HepG2 (cell line): ENCODE results near the gene GPATCH4. TPM values are rescaled to one million over a fixed set of nuclear protein-coding genes. Genes with fewer than 3 reads are reported as not detected.

Experiments used
- ATAC-seq: fragments of 200-7000 bp; cut with Tn5 transposase; 3 replicates; pipeline ENCODE4 v1.9.1; 2020; ENCODE audit warnings: mild to moderate bottlenecking, moderate library complexity
- BruUV-seq: library from RNA; stranded (reverse); fragments of 400-500 nt; replicated peaks from 2 replicates; lab custom pipeline; 2021; lab: Mats Ljungman, UMichigan
- CTCF ChIA-PET: fragments of 300-600 bp; formaldehyde crosslinking; extraction: SDS; loops from one replicate; lab custom pipeline; 2021; ENCODE audit warnings: low total read pairs, inconsistent platforms, low intra/inter-chr PET ratio; lab: Yijun Ruan, JAX
- POLR2A ChIA-PET: fragments of 350-600 bp; sonication (Branson Sonifier 250); formaldehyde crosslinking; loops from one replicate; lab custom pipeline; 2020; ENCODE audit warnings: antibody characterized with exemption, inconsistent platforms; lab: Yijun Ruan, JAX
- DNase-seq: peaks from one replicate; pipeline ENCODE4 v3.0.0-alpha.2; 2015; ENCODE audit warnings: low spot score
- FAIRE-seq: peaks from 3 replicates; lab custom pipeline; 2011; peaks lifted over from hg19 to GRCh38; lab: Jason Lieb, UNC
- H2AFZ ChIP-seq: one replicate; pipeline ENCODE4 v1.6.1; 2011; ENCODE audit warnings: low read length, inconsistent platforms
- H3K27ac ChIP-seq: fragments of 300-600 bp; 3 replicates; pipeline ENCODE4 v1.8.0; 2011; ENCODE audit warnings: mixed run types, mild to moderate bottlenecking, mixed read lengths, low read length, inconsistent platforms; ENCODE audit not compliant: insufficient read depth; ENCODE audit errors: extremely low read length
- H3K27me3 ChIP-seq, 2 experiments: fragments of 200-600 bp in 1 of 2; 2 replicates in 1 of 2; 3 replicates in 1 of 2; pipeline versions ENCODE4 v1.6.0 to v1.8.0; 2011; ENCODE audit warnings: low read length in 2 of 2, mild to moderate bottlenecking in 2 of 2, moderate library complexity in 2 of 2, inconsistent platforms in 1 of 2; ENCODE audit not compliant: insufficient read depth in 2 of 2, control insufficient read depth in 1 of 2
- H3K36me3 ChIP-seq, 2 experiments: fragments of 200-600 bp in 1 of 2; replicated peaks in 1 of 2; 2 replicates in 1 of 2; 3 replicates in 1 of 2; pipeline versions ENCODE4 v1.5.1 to v1.8.0; 2011; ENCODE audit warnings: low read length in 2 of 2, inconsistent platforms in 1 of 2; ENCODE audit not compliant: insufficient read depth in 2 of 2, control insufficient read depth in 1 of 2
- H3K4me1 ChIP-seq: 2 replicates; pipeline ENCODE4 v1.5.1; 2012; ENCODE audit warnings: low read length, inconsistent platforms; ENCODE audit not compliant: insufficient read depth
- H3K4me2 ChIP-seq: 2 replicates; pipeline ENCODE4 v1.6.0; 2011; ENCODE audit warnings: low read depth, low read length, inconsistent platforms
- H3K4me3 ChIP-seq, 3 experiments: fragments of 200-600 bp in 1 of 3; sonication (generic), shearing (Covaris generic) in 1 of 3; replicated peaks in 1 of 3; 2 replicates each; pipeline ENCODE4 v1.5.1; 2011 to 2016; ENCODE audit warnings: low read length in 3 of 3, inconsistent platforms in 2 of 3, low read depth in 2 of 3, mild to moderate bottlenecking in 2 of 3, control low read depth in 1 of 3, mixed read lengths in 1 of 3; ENCODE audit not compliant: insufficient read depth in 1 of 3
- H3K79me2 ChIP-seq: one replicate; pipeline ENCODE4 v1.6.1; 2011; ENCODE audit warnings: low read length, inconsistent platforms; ENCODE audit not compliant: insufficient read depth
- H3K9ac ChIP-seq: 2 replicates; pipeline ENCODE4 v1.6.0; 2011; ENCODE audit warnings: mild to moderate bottlenecking, low read depth, low read length, inconsistent platforms; ENCODE audit not compliant: insufficient read depth
- H3K9me3 ChIP-seq: 2 replicates; pipeline ENCODE4 v1.5.1; 2012; ENCODE audit warnings: mild to moderate bottlenecking, low read length
- H4K20me1 ChIP-seq: 2 replicates; pipeline ENCODE4 v1.6.0; 2011; ENCODE audit warnings: inconsistent platforms, mild to moderate bottlenecking, low read length, moderate library complexity; ENCODE audit not compliant: insufficient read depth
- BORCS8-MEF2B ChIP-seq: sonication (generic); formaldehyde crosslinking; IDR thresholded peaks from 2 replicates; pipeline ENCODE4 v1.8.0; 2022; ENCODE audit warnings: mild to moderate bottlenecking, missing genetic modification reagents
- FOXA3 ChIP-seq: IDR thresholded peaks from 2 replicates; pipeline ENCODE4 v1.6.1; 2016; ENCODE audit warnings: missing genetic modification reagents, missing compliant biosample characterization
- HMG20B ChIP-seq: conservative IDR thresholded peaks from 2 replicates; pipeline ENCODE4 v1.6.1; 2016; ENCODE audit warnings: missing genetic modification reagents, missing compliant biosample characterization
- HOXA3 ChIP-seq: sonication (generic); formaldehyde crosslinking; IDR thresholded peaks from 2 replicates; pipeline ENCODE4 v1.5.0; 2020; ENCODE audit warnings: missing genetic modification reagents
- NRL ChIP-seq: sonication (generic); formaldehyde crosslinking; IDR thresholded peaks from 2 replicates; pipeline ENCODE4 v1.5.0; 2020; ENCODE audit warnings: missing genetic modification reagents, mild to moderate bottlenecking, moderate library complexity, borderline replicate concordance
- POGZ ChIP-seq: sonication (generic); formaldehyde crosslinking; IDR thresholded peaks from 2 replicates; pipeline ENCODE4 v1.4.0; 2020; ENCODE audit warnings: mild to moderate bottlenecking, missing genetic modification reagents
- WIZ ChIP-seq: sonication (generic); formaldehyde crosslinking; IDR thresholded peaks from 2 replicates; pipeline ENCODE4 v1.5.1; 2020; ENCODE audit warnings: mild to moderate bottlenecking, missing genetic modification reagents
- ZNF12 ChIP-seq: sonication (generic); formaldehyde crosslinking; IDR thresholded peaks from 2 replicates; pipeline ENCODE4 v1.5.0; 2020; ENCODE audit warnings: missing genetic modification reagents
- ZNF44 ChIP-seq: sonication (generic); formaldehyde crosslinking; IDR thresholded peaks from 2 replicates; pipeline ENCODE4 v1.5.1; 2020; ENCODE audit warnings: mild to moderate bottlenecking, missing genetic modification reagents
- ZNF703 ChIP-seq: sonication (generic); formaldehyde crosslinking; IDR thresholded peaks from 2 replicates; pipeline ENCODE4 v1.5.1; 2020; ENCODE audit warnings: missing genetic modification reagents, mild to moderate bottlenecking, moderate library complexity, borderline replicate concordance
- ZSCAN20 ChIP-seq: sonication (generic); formaldehyde crosslinking; IDR thresholded peaks from 2 replicates; pipeline ENCODE4 v1.4.0; 2020; ENCODE audit warnings: missing genetic modification reagents, mild to moderate bottlenecking, borderline replicate concordance
- ZSCAN9 ChIP-seq: IDR thresholded peaks from 2 replicates; pipeline ENCODE4 v1.6.1; 2016; ENCODE audit warnings: borderline replicate concordance
- WGBS: methylation state at CpG from one replicate; pipeline ENCODE4 v1.1.6; 2017; ENCODE audit warnings: low lambda C conversion rate; 5-methylcytosine and 5-hydroxymethylcytosine counted together
- in situ Hi-C: cut with HindIII; loops from 2 replicates; pipeline ENCODE4 v1.10.0; 2017; ENCODE audit warnings: low pct_unique_long_range_greater_than_20kb; ENCODE audit not compliant: extremely low pct_ligation_motif_present
- intact Hi-C: fragments of 100-400 bp; cut with micrococcal nuclease; formaldehyde crosslinking; loops from one replicate; pipeline ENCODE4 v1.10.0; 2022; ENCODE audit not compliant: unreplicated experiment
- polyA plus RNA-seq, 8 experiments: library from polyadenylated mRNA; depleted of rRNA in 3 of 8; stranded (reverse) in 7 of 8; unstranded in 1 of 8; fragments of >200 nt; fragmentation: Illumina TruSeq in 4 of 8; extraction: Trizol in 4 of 8; gene quantifications; 2 replicates each; pipeline versions ENCODE4 v1.2.1 to v1.2.3, GENCODE V29; 2011 to 2016; ENCODE audit warnings: low read depth in 4 of 8, missing spikeins in 1 of 8, mixed read lengths in 1 of 8; ENCODE audit not compliant: insufficient read depth in 1 of 8
- total RNA-seq, 5 experiments: library from RNA; depleted of rRNA; stranded (reverse); fragments of >200 nt; fragmentation: Illumina TruSeq; extraction: Trizol; gene quantifications; 2 replicates each; pipeline ENCODE4 v1.2.3, GENCODE V29; 2016; ENCODE audit warnings: low read depth in 1 of 5
- TF ChIP-seq, protein P1 (sequence below): sonication (generic); formaldehyde crosslinking; IDR thresholded peaks from 2 replicates; pipeline ENCODE4 v1.5.1; 2020; ENCODE audit warnings: missing genetic modification reagents, mild to moderate bottlenecking, borderline replicate concordance
- TF ChIP-seq, protein P2 (sequence below): sonication (generic); formaldehyde crosslinking; IDR thresholded peaks from 2 replicates; pipeline ENCODE4 v1.4.0; 2020; ENCODE audit warnings: missing genetic modification reagents, borderline replicate concordance
- TF ChIP-seq, protein P3 (sequence below), 2 experiments: fragments of 450-650 bp in 1 of 2; sonication (generic) in 1 of 2; formaldehyde crosslinking; IDR thresholded peaks; 2 replicates each; pipeline versions ENCODE4 v1.5.0 to v1.8.0; 2020 to 2022; ENCODE audit warnings: mild to moderate bottlenecking in 1 of 2, missing genetic modification reagents in 1 of 2
- TF ChIP-seq, protein P4 (sequence below): sonication (generic); formaldehyde crosslinking; IDR thresholded peaks from 2 replicates; pipeline ENCODE4 v1.4.0; 2020; ENCODE audit warnings: missing genetic modification reagents
- TF ChIP-seq, protein P5 (sequence below): sonication (generic); formaldehyde crosslinking; IDR thresholded peaks from 2 replicates; pipeline ENCODE4 v1.5.0; 2020; ENCODE audit warnings: missing genetic modification reagents

The GPATCH4 gene
- total and polyA plus RNA-seq, 2 of the 13 experiments (the other 11 are each of a cell fraction or from before 2014, with no cell fraction given): 19.2 to 37.9 TPM

DNA sequence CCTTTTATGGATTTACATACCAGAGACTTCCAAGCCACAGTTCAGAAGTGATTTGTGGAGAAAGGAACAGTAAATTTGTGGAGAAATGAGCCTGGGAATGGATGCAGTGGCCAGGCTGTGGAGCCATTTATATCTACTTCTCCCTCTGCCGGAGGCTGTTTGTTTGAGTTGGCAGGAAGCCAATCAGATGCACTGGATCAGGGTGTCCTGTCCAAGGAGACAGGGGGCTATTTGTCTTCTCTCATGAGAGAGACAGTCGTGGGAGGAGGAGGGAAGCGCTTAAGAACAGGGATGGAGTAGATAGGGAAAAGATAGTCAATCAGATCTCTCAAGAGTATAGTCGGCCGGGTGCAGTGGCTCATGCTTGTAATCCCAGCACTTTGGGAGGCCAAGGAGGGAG is 15.2 kb upstream of the GPATCH4 start:
- Histone ChIP-seq H3K36me3 (no peaks in the 10 kb centered on the region), H3K9ac (no peak overlapping the region), H3K4me2 (peak overlapping the region; percentile 64), H4K20me1 (no peaks in the 10 kb centered on the region), H3K4me1 (peaks cover 39% of the 10 kb centered on the region), H2AFZ (no peak overlapping the region), H3K27ac (no peak overlapping the region), H3K79me2 (no peaks in the 10 kb centered on the region), H3K4me3 (no peak overlapping the region; a peak in 1 of 6 replicates), H3K27me3 (peaks cover 5 to 23% of the 10 kb centered on the region in 2 experiments; a peak in 4 of 5 replicates), H3K9me3 (no peaks in the 10 kb centered on the region)
- DNase-seq: peak; percentile 81
- WGBS: 0% methylated on average over 5 of the region's 5 CpGs
- ATAC-seq: peak; percentile 75
- intact Hi-C loops (no loop called here), in situ Hi-C loops (no loop called here)
- POLR2A ChIA-PET: no interaction called here
- FAIRE-seq: peak; percentile 85
- no TSS peak for BruUV-seq
- CTCF ChIA-PET: interaction anchor here (1.2 kb wide), 1 partner anchor 12 kb away, joined by 3 read pairs; no protein-coding TSS in a partner anchor
- TF ChIP-seq, protein P1, sequence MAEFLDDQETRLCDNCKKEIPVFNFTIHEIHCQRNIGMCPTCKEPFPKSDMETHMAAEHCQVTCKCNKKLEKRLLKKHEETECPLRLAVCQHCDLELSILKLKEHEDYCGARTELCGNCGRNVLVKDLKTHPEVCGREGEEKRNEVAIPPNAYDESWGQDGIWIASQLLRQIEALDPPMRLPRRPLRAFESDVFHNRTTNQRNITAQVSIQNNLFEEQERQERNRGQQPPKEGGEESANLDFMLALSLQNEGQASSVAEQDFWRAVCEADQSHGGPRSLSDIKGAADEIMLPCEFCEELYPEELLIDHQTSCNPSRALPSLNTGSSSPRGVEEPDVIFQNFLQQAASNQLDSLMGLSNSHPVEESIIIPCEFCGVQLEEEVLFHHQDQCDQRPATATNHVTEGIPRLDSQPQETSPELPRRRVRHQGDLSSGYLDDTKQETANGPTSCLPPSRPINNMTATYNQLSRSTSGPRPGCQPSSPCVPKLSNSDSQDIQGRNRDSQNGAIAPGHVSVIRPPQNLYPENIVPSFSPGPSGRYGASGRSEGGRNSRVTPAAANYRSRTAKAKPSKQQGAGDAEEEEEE (CRISPR knock-in tag): no peak
- no peak for TF ChIP-seq ZNF703
- no peak for TF ChIP-seq NRL (CRISPR knock-in tag)
- no peak for TF ChIP-seq ZSCAN20 (CRISPR knock-in tag)
- TF ChIP-seq HMG20B (CRISPR knock-in tag): no peak
- TF ChIP-seq ZNF12: peak; percentile 77; the same call in 1 of the 2 replicates
- TF ChIP-seq FOXA3 (CRISPR knock-in tag): peak; percentile 61
- TF ChIP-seq POGZ (CRISPR knock-in tag): no peak
- TF ChIP-seq, protein P2, sequence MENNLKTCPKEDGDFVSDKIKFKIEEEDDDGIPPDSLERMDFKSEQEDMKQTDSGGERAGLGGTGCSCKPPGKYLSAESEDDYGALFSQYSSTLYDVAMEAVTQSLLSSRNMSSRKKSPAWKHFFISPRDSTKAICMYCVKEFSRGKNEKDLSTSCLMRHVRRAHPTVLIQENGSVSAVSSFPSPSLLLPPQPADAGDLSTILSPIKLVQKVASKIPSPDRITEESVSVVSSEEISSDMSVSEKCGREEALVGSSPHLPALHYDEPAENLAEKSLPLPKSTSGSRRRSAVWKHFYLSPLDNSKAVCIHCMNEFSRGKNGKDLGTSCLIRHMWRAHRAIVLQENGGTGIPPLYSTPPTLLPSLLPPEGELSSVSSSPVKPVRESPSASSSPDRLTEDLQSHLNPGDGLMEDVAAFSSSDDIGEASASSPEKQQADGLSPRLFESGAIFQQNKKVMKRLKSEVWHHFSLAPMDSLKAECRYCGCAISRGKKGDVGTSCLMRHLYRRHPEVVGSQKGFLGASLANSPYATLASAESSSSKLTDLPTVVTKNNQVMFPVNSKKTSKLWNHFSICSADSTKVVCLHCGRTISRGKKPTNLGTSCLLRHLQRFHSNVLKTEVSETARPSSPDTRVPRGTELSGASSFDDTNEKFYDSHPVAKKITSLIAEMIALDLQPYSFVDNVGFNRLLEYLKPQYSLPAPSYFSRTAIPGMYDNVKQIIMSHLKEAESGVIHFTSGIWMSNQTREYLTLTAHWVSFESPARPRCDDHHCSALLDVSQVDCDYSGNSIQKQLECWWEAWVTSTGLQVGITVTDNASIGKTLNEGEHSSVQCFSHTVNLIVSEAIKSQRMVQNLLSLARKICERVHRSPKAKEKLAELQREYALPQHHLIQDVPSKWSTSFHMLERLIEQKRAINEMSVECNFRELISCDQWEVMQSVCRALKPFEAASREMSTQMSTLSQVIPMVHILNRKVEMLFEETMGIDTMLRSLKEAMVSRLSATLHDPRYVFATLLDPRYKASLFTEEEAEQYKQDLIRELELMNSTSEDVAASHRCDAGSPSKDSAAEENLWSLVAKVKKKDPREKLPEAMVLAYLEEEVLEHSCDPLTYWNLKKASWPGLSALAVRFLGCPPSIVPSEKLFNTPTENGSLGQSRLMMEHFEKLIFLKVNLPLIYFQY (CRISPR knock-in tag): no peak
- no peak for TF ChIP-seq WIZ (CRISPR knock-in tag)
- no peak for TF ChIP-seq ZSCAN9 (CRISPR knock-in tag)
- TF ChIP-seq BORCS8-MEF2B (CRISPR knock-in tag): no peak
- TF ChIP-seq HOXA3 (CRISPR knock-in tag): peak; percentile 41; the same call in 1 of the 2 replicates
- no peak for TF ChIP-seq ZNF44 (CRISPR knock-in tag)
- TF ChIP-seq, protein P3, sequence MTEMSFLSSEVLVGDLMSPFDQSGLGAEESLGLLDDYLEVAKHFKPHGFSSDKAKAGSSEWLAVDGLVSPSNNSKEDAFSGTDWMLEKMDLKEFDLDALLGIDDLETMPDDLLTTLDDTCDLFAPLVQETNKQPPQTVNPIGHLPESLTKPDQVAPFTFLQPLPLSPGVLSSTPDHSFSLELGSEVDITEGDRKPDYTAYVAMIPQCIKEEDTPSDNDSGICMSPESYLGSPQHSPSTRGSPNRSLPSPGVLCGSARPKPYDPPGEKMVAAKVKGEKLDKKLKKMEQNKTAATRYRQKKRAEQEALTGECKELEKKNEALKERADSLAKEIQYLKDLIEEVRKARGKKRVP (CRISPR knock-in tag; IDR thresholded peaks at IDR 0.05): no peak
- TF ChIP-seq, protein P4, sequence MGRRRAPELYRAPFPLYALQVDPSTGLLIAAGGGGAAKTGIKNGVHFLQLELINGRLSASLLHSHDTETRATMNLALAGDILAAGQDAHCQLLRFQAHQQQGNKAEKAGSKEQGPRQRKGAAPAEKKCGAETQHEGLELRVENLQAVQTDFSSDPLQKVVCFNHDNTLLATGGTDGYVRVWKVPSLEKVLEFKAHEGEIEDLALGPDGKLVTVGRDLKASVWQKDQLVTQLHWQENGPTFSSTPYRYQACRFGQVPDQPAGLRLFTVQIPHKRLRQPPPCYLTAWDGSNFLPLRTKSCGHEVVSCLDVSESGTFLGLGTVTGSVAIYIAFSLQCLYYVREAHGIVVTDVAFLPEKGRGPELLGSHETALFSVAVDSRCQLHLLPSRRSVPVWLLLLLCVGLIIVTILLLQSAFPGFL (CRISPR knock-in tag): no peak
- TF ChIP-seq, protein P5, sequence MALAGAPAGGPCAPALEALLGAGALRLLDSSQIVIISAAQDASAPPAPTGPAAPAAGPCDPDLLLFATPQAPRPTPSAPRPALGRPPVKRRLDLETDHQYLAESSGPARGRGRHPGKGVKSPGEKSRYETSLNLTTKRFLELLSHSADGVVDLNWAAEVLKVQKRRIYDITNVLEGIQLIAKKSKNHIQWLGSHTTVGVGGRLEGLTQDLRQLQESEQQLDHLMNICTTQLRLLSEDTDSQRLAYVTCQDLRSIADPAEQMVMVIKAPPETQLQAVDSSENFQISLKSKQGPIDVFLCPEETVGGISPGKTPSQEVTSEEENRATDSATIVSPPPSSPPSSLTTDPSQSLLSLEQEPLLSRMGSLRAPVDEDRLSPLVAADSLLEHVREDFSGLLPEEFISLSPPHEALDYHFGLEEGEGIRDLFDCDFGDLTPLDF (CRISPR knock-in tag): no peak
